Stimulated activated CD4-positive, alpha-beta T cell treated with anti-CD3 and anti-CD28 coated beads, Interleukin-15, amount 100 ng/mL, for 48 hours (primary cell): ENCODE measurements around the gene NPEPPS.
"Not testable (repeated sequence)": the region's sequence is repeated elsewhere in the genome, so short reads cannot be mapped to it uniquely, and the experiment has no call there.

Source experiments
- DNase-seq, 2 donors: peaks; one replicate each; pipeline ENCODE4 v3.0.0-alpha.2; 2020; ENCODE audit warnings: low read depth in 2 of 2

NPEPPS gene

GRCh38 chr17:47530557-47531232, at the start of gene NPEPPS:
Gene NPEPPS, plus strand, starts transcription at chr17:47531108. Its CDS starts 193 bp downstream, at chr17:47531301.
- peak; percentile 72 to 76 for DNase-seq

GRCh38 chr17:47491841-47492212, 39.1 kb upstream of the NPEPPS start:
- not testable (repeated sequence) for DNase-seq

DNA sequence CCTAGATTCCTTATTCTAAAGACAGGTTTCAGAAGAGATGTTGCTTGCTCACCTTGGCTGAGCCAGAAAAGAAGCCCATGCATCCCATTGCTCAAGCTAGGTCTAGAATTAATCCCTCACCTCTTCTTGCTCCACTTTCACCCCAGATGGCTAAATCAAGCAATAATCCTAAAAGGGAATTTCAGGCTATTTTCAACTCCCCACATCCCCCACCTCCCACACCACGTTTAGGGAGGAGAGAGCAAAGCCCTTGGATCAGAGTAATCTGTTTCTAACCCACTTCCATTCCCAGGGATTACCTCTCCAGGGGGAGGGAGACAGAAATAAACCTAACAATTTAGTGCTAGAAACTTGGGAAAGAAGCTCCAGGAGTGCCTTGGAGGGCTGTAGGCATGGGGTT, 31.8 kb upstream of the NPEPPS start:
- DNase-seq = not testable (repeated sequence)

DNA sequence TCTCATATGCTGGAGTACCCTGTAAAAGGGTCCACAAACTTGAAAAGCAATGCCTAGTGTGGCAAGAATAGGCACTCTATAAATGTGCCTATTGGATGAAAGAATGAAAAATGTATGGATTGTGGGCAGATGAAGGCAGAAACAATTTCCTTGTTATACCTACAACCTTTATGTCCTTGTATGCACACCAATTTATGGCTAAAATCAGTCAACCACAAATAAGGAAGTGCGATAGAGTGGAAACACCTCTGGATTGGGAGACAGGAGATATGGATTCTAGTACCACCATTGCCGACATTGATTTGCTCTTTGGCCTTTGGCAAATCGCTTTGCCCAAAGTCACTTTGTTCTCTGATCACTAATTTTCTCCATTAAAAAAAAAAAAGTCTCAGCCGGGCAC, 31.4 kb upstream of the NPEPPS start:
- DNase-seq = not testable (repeated sequence)

DNA sequence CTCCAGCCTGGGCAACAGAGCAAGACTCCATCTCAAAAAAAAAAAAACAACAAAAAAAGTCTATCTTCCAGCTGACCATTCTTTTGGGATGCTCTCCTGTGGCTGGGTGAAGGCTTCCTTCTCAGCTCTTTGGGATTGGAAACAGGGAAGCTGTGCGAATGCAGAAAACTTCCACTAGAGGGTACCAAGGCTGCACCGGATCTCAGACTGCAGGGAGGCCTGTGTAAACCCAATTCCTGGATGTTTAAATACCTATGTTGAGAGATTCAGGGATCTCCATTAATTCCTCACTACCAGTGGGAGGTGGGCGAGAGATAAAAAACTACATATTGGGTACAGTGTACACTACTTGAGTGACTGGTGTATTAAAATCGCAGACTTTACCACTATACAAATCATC, 30.3 kb upstream of the NPEPPS start:
- DNase-seq = not testable (repeated sequence)

GRCh38 chr17:47502122-47502731, 28.7 kb upstream of the NPEPPS start:
- not testable (repeated sequence) for DNase-seq

GRCh38 chr17:47502776-47503455, 28.0 kb upstream of the NPEPPS start:
- not testable (repeated sequence) for DNase-seq

- not testable (repeated sequence) for DNase-seq
Measured at GRCh38 chr17:47511701-47512146, 19.2 kb upstream of the NPEPPS start.

DNA sequence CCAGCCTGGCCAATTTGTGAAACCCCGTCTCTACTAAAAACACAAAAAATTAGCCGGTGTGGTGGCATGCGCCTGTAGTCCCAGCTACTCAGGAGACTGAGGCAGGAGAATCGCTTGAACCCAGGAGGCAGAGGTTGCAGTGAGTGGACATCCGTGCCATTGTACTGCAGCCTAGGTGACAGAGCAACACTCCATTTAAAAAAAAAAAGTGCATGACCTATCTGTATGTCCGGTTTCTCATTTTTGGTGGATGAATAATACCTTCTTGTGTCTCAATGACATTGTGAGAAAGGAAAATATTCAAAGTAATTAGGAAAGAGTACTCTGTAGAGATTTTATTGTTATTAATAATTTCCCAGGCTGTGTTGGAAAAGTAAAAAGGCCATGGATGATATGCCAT, 17.6 kb upstream of the NPEPPS start:
- DNase-seq = not testable (repeated sequence)

DNA sequence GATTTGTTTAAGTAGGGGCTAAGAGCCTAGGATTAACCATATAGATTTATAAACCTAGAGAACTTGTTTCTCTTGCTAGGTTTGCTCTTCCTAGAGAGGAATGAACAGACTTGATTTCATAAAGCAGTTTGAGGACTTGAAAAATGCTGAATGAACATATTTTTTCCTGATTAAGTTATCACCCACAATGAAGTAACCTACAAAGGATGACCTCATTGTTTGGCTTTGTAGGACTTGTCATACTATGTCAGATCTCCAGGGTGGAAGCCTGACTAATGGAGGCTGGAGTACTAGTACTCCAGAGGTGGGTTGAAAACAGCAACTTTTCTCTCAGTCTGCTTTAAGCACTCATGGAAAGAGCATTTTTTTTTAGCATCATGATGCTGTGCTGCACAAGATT, 12.0 kb upstream of the NPEPPS start:
- not testable (repeated sequence) for DNase-seq

GRCh38 chr17:47519365-47519764, 11.5 kb upstream of the NPEPPS start:
- not testable (repeated sequence) for DNase-seq

- not testable (repeated sequence) for DNase-seq
Measured at GRCh38 chr17:47520279-47520678, 10.6 kb upstream of the NPEPPS start.

GRCh38 chr17:47521434-47521833, 9.5 kb upstream of the NPEPPS start:
- not testable (repeated sequence) for DNase-seq

DNA sequence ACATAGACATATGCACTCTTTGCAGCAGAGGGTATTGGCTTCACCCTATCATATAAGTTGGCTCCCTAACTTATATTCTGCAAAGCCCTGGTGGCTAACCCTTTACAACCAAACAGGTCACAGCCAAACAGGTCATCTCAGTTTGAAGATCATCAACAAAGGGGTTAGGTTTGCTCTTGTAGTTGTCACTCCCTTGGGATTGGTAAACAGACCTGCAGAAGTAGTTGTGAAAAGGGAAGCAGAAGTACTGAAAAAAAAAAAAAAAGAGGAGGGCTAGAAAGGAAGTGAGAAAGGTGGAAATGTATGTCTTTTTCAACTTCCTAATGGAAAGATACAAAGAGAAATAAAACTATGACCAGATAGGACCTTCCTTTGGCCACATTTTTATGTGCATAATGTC, 8.6 kb upstream of the NPEPPS start:
- not testable (repeated sequence) for DNase-seq

DNA sequence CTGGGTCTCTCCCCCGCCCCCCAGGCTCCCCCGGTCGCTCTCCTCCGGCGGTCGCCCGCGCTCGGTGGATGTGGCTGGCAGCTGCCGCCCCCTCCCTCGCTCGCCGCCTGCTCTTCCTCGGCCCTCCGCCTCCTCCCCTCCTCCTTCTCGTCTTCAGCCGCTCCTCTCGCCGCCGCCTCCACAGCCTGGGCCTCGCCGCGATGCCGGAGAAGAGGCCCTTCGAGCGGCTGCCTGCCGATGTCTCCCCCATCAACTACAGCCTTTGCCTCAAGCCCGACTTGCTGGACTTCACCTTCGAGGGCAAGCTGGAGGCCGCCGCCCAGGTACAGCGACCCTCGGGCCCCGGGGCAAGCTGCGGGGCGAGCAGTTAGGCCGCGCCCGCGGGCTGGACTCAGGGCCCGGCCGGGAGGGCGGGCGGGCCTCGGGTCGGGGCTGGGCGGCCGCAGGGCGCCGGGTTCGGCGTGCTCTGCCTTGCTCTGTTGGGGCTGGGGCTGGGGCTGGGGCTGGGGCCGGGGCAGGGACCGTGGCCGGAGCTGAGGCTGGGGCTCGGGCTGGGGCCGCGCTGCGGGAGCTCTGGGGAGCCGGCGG, 419 bp downstream of the NPEPPS start:
- DNase-seq = not testable (repeated sequence)

- DNase-seq = not testable (repeated sequence)
Measured at GRCh38 chr17:47539085-47539484, 8.2 kb downstream of the NPEPPS start.

DNA sequence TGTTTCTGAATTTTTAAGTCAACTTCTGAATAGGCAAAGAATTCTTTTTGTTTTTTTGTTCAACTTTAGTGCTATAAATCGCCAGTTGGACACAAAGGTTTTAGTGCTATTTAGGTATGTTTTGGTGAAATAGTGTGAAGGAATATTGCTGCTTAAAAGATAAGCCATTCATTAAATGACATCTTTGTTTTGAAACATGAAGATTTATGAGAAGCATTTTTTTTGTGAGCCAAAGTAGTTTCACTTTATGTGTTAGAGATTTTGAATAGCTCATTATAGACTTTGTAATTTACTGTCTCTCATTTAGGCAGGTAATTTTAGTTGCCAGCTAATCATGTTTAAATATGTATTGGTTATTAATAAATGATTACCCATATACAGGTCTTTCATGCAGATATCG, 10.8 kb downstream of the NPEPPS start:
- DNase-seq = not testable (repeated sequence)

DNA sequence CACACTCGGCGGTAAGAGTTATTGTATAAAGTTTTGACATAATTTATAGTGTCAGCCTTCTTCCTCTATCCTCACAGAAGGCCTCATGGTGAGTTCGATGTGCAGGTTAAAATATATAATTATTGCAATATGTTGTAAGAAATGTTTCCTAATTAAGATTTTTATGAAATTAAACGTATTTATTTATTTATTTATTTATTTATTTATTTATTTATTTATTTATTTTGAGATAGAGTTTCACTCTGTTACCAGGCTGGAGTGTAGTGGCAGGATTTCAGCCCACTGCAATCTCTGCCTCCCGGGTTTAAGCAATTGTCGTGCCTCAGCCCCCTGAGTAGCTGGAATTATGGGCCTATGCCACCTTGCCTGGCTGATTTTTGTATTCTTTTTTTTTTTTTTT, 13.4 kb downstream of the NPEPPS start:
- DNase-seq = not testable (repeated sequence)

DNA sequence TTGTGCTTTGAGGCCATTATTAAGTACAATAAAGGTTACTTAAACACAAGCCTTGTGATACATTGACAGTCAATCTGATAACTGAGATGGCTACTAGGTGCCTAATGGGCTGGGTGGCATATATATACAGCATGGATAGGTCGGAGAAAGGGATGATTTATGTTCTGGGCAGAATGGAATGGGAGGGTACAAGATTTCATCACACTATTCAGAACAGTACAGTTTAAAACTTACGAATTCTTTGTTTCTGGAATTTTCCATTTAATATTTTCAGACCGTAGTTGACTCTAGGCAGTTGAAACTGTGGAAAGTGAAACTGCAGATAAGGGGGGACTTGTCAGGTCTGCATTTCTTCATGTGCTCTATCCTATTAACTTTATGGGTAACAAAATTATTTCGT, 23.8 kb downstream of the NPEPPS start:
- not testable (repeated sequence) for DNase-seq

DNA sequence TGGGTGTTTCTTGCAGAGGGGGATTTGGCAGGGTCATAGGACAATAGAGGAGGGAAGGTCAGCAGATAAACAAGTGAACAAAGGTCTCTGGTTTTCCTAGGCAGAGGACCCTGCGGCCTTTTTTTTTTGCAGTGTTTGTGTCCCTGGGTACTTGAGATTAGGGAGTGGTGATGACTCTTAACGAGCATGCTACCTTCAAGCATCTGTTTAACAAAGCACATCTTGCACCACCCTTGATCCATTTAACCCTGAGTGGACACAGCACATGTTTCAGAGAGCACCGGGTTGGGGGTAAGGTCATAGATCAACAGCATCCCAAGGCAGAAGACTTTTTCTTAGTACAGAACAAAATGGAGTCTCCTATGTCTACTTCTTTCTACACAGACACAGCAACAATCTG, 25.2 kb downstream of the NPEPPS start:
- DNase-seq = not testable (repeated sequence)

- not testable (repeated sequence) for DNase-seq
Measured at GRCh38 chr17:47560517-47561043, 29.7 kb downstream of the NPEPPS start.
